HepG2 (cell line): Measurements from ENCODE around the gene WDR86. TPM values are rescaled to one million over a fixed set of nuclear protein-coding genes. Genes with fewer than 3 reads are reported as not detected.

Experiments used
- ATAC-seq: fragments of 200-7000 bp; cut with Tn5 transposase; 3 replicates; pipeline ENCODE4 v1.9.1; 2020; ENCODE audit warnings: mild to moderate bottlenecking, moderate library complexity
- BruUV-seq: library from RNA; stranded (reverse); fragments of 400-500 nt; replicated peaks from 2 replicates; lab custom pipeline; 2021; lab: Mats Ljungman, UMichigan
- CTCF ChIA-PET: fragments of 300-600 bp; formaldehyde crosslinking; extraction: SDS; loops from one replicate; lab custom pipeline; 2021; ENCODE audit warnings: low total read pairs, inconsistent platforms, low intra/inter-chr PET ratio; lab: Yijun Ruan, JAX
- POLR2A ChIA-PET: fragments of 350-600 bp; sonication (Branson Sonifier 250); formaldehyde crosslinking; loops from one replicate; lab custom pipeline; 2020; ENCODE audit warnings: antibody characterized with exemption, inconsistent platforms; lab: Yijun Ruan, JAX
- DNase-seq: peaks from one replicate; pipeline ENCODE4 v3.0.0-alpha.2; 2015; ENCODE audit warnings: low spot score
- FAIRE-seq: peaks from 3 replicates; lab custom pipeline; 2011; peaks lifted over from hg19 to GRCh38; lab: Jason Lieb, UNC
- H2AFZ ChIP-seq: one replicate; pipeline ENCODE4 v1.6.1; 2011; ENCODE audit warnings: low read length, inconsistent platforms
- H3K27ac ChIP-seq: fragments of 300-600 bp; 3 replicates; pipeline ENCODE4 v1.8.0; 2011; ENCODE audit warnings: mixed run types, mild to moderate bottlenecking, mixed read lengths, low read length, inconsistent platforms; ENCODE audit not compliant: insufficient read depth; ENCODE audit errors: extremely low read length
- H3K27me3 ChIP-seq, 2 experiments: fragments of 200-600 bp in 1 of 2; 2 replicates in 1 of 2; 3 replicates in 1 of 2; pipeline versions ENCODE4 v1.6.0 to v1.8.0; 2011; ENCODE audit warnings: low read length in 2 of 2, mild to moderate bottlenecking in 2 of 2, moderate library complexity in 2 of 2, inconsistent platforms in 1 of 2; ENCODE audit not compliant: insufficient read depth in 2 of 2, control insufficient read depth in 1 of 2
- H3K36me3 ChIP-seq, 2 experiments: fragments of 200-600 bp in 1 of 2; replicated peaks in 1 of 2; 2 replicates in 1 of 2; 3 replicates in 1 of 2; pipeline versions ENCODE4 v1.5.1 to v1.8.0; 2011; ENCODE audit warnings: low read length in 2 of 2, inconsistent platforms in 1 of 2; ENCODE audit not compliant: insufficient read depth in 2 of 2, control insufficient read depth in 1 of 2
- H3K4me1 ChIP-seq: 2 replicates; pipeline ENCODE4 v1.5.1; 2012; ENCODE audit warnings: low read length, inconsistent platforms; ENCODE audit not compliant: insufficient read depth
- H3K4me2 ChIP-seq: 2 replicates; pipeline ENCODE4 v1.6.0; 2011; ENCODE audit warnings: low read depth, low read length, inconsistent platforms
- H3K4me3 ChIP-seq, 3 experiments: fragments of 200-600 bp in 1 of 3; sonication (generic), shearing (Covaris generic) in 1 of 3; replicated peaks in 1 of 3; 2 replicates each; pipeline ENCODE4 v1.5.1; 2011 to 2016; ENCODE audit warnings: low read length in 3 of 3, inconsistent platforms in 2 of 3, low read depth in 2 of 3, mild to moderate bottlenecking in 2 of 3, control low read depth in 1 of 3, mixed read lengths in 1 of 3; ENCODE audit not compliant: insufficient read depth in 1 of 3
- H3K79me2 ChIP-seq: one replicate; pipeline ENCODE4 v1.6.1; 2011; ENCODE audit warnings: low read length, inconsistent platforms; ENCODE audit not compliant: insufficient read depth
- H3K9ac ChIP-seq: 2 replicates; pipeline ENCODE4 v1.6.0; 2011; ENCODE audit warnings: mild to moderate bottlenecking, low read depth, low read length, inconsistent platforms; ENCODE audit not compliant: insufficient read depth
- H3K9me3 ChIP-seq: 2 replicates; pipeline ENCODE4 v1.5.1; 2012; ENCODE audit warnings: mild to moderate bottlenecking, low read length
- H4K20me1 ChIP-seq: 2 replicates; pipeline ENCODE4 v1.6.0; 2011; ENCODE audit warnings: inconsistent platforms, mild to moderate bottlenecking, low read length, moderate library complexity; ENCODE audit not compliant: insufficient read depth
- DRAP1 ChIP-seq: IDR thresholded peaks from 2 replicates; pipeline ENCODE4 v1.6.1; 2016; ENCODE audit warnings: missing genetic modification reagents, missing compliant biosample characterization
- GLI4 ChIP-seq: sonication (generic); formaldehyde crosslinking; IDR thresholded peaks from 2 replicates; pipeline ENCODE4 v1.5.1; 2020; ENCODE audit warnings: missing genetic modification reagents, mild to moderate bottlenecking, moderate library complexity, borderline replicate concordance
- ISX ChIP-seq: sonication (generic); formaldehyde crosslinking; conservative IDR thresholded peaks from 2 replicates; pipeline ENCODE4 v1.5.0; 2020; ENCODE audit warnings: missing genetic modification reagents
- RAD51 ChIP-seq: fragments of 450-650 bp; IDR thresholded peaks from 2 replicates; pipeline ENCODE4 v1.6.1; 2016; ENCODE audit warnings: borderline replicate concordance
- SRSF1 ChIP-seq: fragments of 200-400 bp; formaldehyde crosslinking; optimal IDR thresholded peaks from 2 replicates; pipeline ENCODE3; 2017; ENCODE audit warnings: mild to moderate bottlenecking, low read depth, low read length, moderate library complexity
- USF2 ChIP-seq, 2 experiments: sonication (generic) in 1 of 2; formaldehyde crosslinking in 1 of 2; IDR thresholded peaks; 2 replicates each; pipeline versions ENCODE4 v1.5.1 to v1.6.1; 2011 to 2020; ENCODE audit warnings: borderline replicate concordance in 1 of 2, low read depth in 1 of 2, low read length in 1 of 2, mild to moderate bottlenecking in 1 of 2, missing genetic modification reagents in 1 of 2, moderate library complexity in 1 of 2
- ZNF160 ChIP-seq: sonication (generic); formaldehyde crosslinking; IDR thresholded peaks from 2 replicates; pipeline ENCODE4 v1.8.0; 2022; ENCODE audit warnings: mild to moderate bottlenecking, inconsistent platforms, missing genetic modification reagents
- WGBS: methylation state at CpG from one replicate; pipeline ENCODE4 v1.1.6; 2017; ENCODE audit warnings: low lambda C conversion rate; 5-methylcytosine and 5-hydroxymethylcytosine counted together
- in situ Hi-C: cut with HindIII; loops from 2 replicates; pipeline ENCODE4 v1.10.0; 2017; ENCODE audit warnings: low pct_unique_long_range_greater_than_20kb; ENCODE audit not compliant: extremely low pct_ligation_motif_present
- intact Hi-C: fragments of 100-400 bp; cut with micrococcal nuclease; formaldehyde crosslinking; loops from one replicate; pipeline ENCODE4 v1.10.0; 2022; ENCODE audit not compliant: unreplicated experiment
- polyA plus RNA-seq, 8 experiments: library from polyadenylated mRNA; depleted of rRNA in 3 of 8; stranded (reverse) in 7 of 8; unstranded in 1 of 8; fragments of >200 nt; fragmentation: Illumina TruSeq in 4 of 8; extraction: Trizol in 4 of 8; gene quantifications; 2 replicates each; pipeline versions ENCODE4 v1.2.1 to v1.2.3, GENCODE V29; 2011 to 2016; ENCODE audit warnings: low read depth in 4 of 8, missing spikeins in 1 of 8, mixed read lengths in 1 of 8; ENCODE audit not compliant: insufficient read depth in 1 of 8
- total RNA-seq, 5 experiments: library from RNA; depleted of rRNA; stranded (reverse); fragments of >200 nt; fragmentation: Illumina TruSeq; extraction: Trizol; gene quantifications; 2 replicates each; pipeline ENCODE4 v1.2.3, GENCODE V29; 2016; ENCODE audit warnings: low read depth in 1 of 5

Gene WDR86
- total and polyA plus RNA-seq, 2 of the 13 experiments (the other 11 are each of a cell fraction or from before 2014, with no cell fraction given), result 0.11 to 2.9 TPM

GRCh38 chr7:151336027-151336708 lies 73.7 kb downstream of the WDR86 start:
- ATAC-seq, result no peak
- ChIA-PET CTCF (no interaction called here), POLR2A (no interaction called here)

More at GRCh38 chr7:151336027-151336708, 73.7 kb downstream of the WDR86 start:
- no peaks in the 10 kb centered on the region for H3K36me3 ChIP-seq
- DNase-seq (no peak), FAIRE-seq (no peak)
- TF ChIP-seq GLI4 (CRISPR knock-in tag), result no peak
- TF ChIP-seq SRSF1, result no peak
- no peak for TF ChIP-seq RAD51
- TF ChIP-seq ISX (CRISPR knock-in tag), result no peak
- no peak for TF ChIP-seq DRAP1 (CRISPR knock-in tag)
- no peak for TF ChIP-seq ZNF160 (CRISPR knock-in tag)
- TF ChIP-seq USF2 (IDR thresholded peaks at IDR 0.05; ENCODE audit: low read depth, low read length), result no peak
- no peak for TF ChIP-seq USF2 (CRISPR knock-in tag; IDR thresholded peaks at IDR 0.05; ENCODE audit: borderline replicate concordance)
- H3K4me3 ChIP-seq, result no peak overlapping the region
- H3K4me2 ChIP-seq, result no peak overlapping the region
- H4K20me1 ChIP-seq, result no peaks in the 10 kb centered on the region
- H3K9me3 ChIP-seq, result no peaks in the 10 kb centered on the region
- H3K79me2 ChIP-seq, result no peaks in the 10 kb centered on the region
- no TSS peak for BruUV-seq
- H3K27me3 ChIP-seq, result peaks cover 1 to 5% of the 10 kb centered on the region in 2 experiments; a peak in 1 of 5 replicates
- no peak overlapping the region for H2AFZ ChIP-seq
- peaks cover 41% of the 10 kb centered on the region for H3K4me1 ChIP-seq
- in situ Hi-C loops (no loop called here), intact Hi-C loops (no loop called here)
- H3K27ac ChIP-seq, result no peak overlapping the region
- H3K9ac ChIP-seq, result no peak overlapping the region
- WGBS, result 62% methylated on average over 12 of the region's 12 CpGs
